Neural cell (in vitro differentiated cells): Measurements from ENCODE around the gene PCSK7. TPM values are rescaled to one million over a fixed set of nuclear protein-coding genes. Genes with fewer than 3 reads are reported as not detected.

Experiments
- H2AFZ ChIP-seq: fragments of 200-600, 300-800 bp; sonication (generic), shearing (Covaris generic); 2 replicates; pipeline ENCODE4 v1.6.0; 2014; ENCODE audit warnings: low read depth, mild to moderate bottlenecking, antibody characterized with exemption, low read length, moderate library complexity
- H3F3A ChIP-seq: fragments of 200-600 bp; shearing (Covaris generic); 2 replicates; pipeline ENCODE4 v1.6.1; 2016; ENCODE audit warnings: mild to moderate bottlenecking, moderate library complexity, mixed read lengths, antibody characterized with exemption, low read length; ENCODE audit not compliant: insufficient read depth, poor library complexity, severe bottlenecking
- H3K27ac ChIP-seq: fragments of 200-600, 300-800 bp; sonication (generic), shearing (Covaris generic); 2 replicates; pipeline ENCODE4 v1.5.1; 2014; ENCODE audit warnings: mild to moderate bottlenecking, low read length, moderate library complexity
- H3K27me3 ChIP-seq: fragments of 300-800, 200-600 bp; sonication (generic), shearing (Covaris generic); 2 replicates; pipeline ENCODE4 v1.6.0; 2014; ENCODE audit warnings: mild to moderate bottlenecking, low read depth, low read length, moderate library complexity; ENCODE audit not compliant: insufficient read depth
- H3K36me3 ChIP-seq: fragments of 300-800, 200-600 bp; sonication (generic), shearing (Covaris generic); 2 replicates; pipeline ENCODE4 v1.5.1; 2014; ENCODE audit warnings: mild to moderate bottlenecking, antibody characterized with exemption, low read length, moderate library complexity; ENCODE audit not compliant: insufficient read depth
- H3K4me2 ChIP-seq: fragments of 300-800, 200-600 bp; sonication (generic), shearing (Covaris generic); 2 replicates; pipeline ENCODE4 v1.6.0; 2014; ENCODE audit warnings: mild to moderate bottlenecking, low read length
- H3K4me3 ChIP-seq: fragments of 300-800, 200-600 bp; sonication (generic), shearing (Covaris generic); 2 replicates; pipeline ENCODE4 v1.5.1; 2014; ENCODE audit warnings: mild to moderate bottlenecking, low read length, moderate library complexity
- H3K79me2 ChIP-seq: fragments of 200-600 bp; shearing (Covaris generic); replicated peaks from 2 replicates; pipeline ENCODE4 v1.6.0; 2014; ENCODE audit warnings: mild to moderate bottlenecking, low read length, moderate library complexity; ENCODE audit not compliant: insufficient read depth
- H3K9ac ChIP-seq: fragments of 300-800, 200-600 bp; sonication (generic), shearing (Covaris generic); 2 replicates; pipeline ENCODE4 v1.6.1; 2016; ENCODE audit warnings: mild to moderate bottlenecking, low read length, mixed read lengths
- H3K9me2 ChIP-seq: fragments of 200-600 bp; shearing (Covaris generic); 2 replicates; pipeline ENCODE4 v1.6.1; 2016; ENCODE audit warnings: mild to moderate bottlenecking, low read length, mixed read lengths; ENCODE audit not compliant: insufficient read depth
- H3K9me3 ChIP-seq: fragments of 200-600, 300-800 bp; sonication (generic), shearing (Covaris generic); 2 replicates; pipeline ENCODE4 v1.6.1; 2016; ENCODE audit warnings: mild to moderate bottlenecking, mixed run types, low read length, moderate library complexity, mixed read lengths
- H4K20me1 ChIP-seq: fragments of 200-600 bp; shearing (Covaris generic); 2 replicates; pipeline ENCODE4 v1.6.1; 2016; ENCODE audit warnings: mild to moderate bottlenecking, mixed run types; ENCODE audit not compliant: insufficient read depth
- EP300 ChIP-seq: fragments of 450-650 bp; conservative IDR thresholded peaks from 2 replicates; pipeline ENCODE4 v1.6.1; 2014; ENCODE audit warnings: antibody characterized with exemption, mild to moderate bottlenecking, moderate library complexity; ENCODE audit not compliant: poor library complexity, severe bottlenecking
- EZH2 ChIP-seq: fragments of 200-600, 300-800 bp; shearing (Covaris generic), sonication (generic); IDR thresholded peaks from 2 replicates; pipeline ENCODE4 v1.6.1; 2014; ENCODE audit warnings: antibody characterized with exemption, low read length, borderline replicate concordance, mild to moderate bottlenecking; ENCODE audit not compliant: insufficient read depth, poor library complexity, severe bottlenecking
- MXI1 ChIP-seq: fragments of 450-650 bp; conservative IDR thresholded peaks from 2 replicates; pipeline ENCODE4 v1.6.1; 2014; ENCODE audit warnings: antibody characterized with exemption, mild to moderate bottlenecking; ENCODE audit not compliant: poor library complexity, severe bottlenecking
- POLR2AphosphoS5 ChIP-seq: IDR thresholded peaks from 2 replicates; pipeline ENCODE4 v1.6.1; 2012
- RAD21 ChIP-seq: fragments of 450-650 bp; conservative IDR thresholded peaks from 2 replicates; pipeline ENCODE4 v1.6.1; 2014; ENCODE audit warnings: antibody characterized with exemption, mild to moderate bottlenecking, moderate library complexity
- SMC3 ChIP-seq: fragments of 450-650 bp; conservative IDR thresholded peaks from 2 replicates; pipeline ENCODE4 v1.6.1; 2014; ENCODE audit warnings: antibody characterized with exemption, mild to moderate bottlenecking, moderate library complexity; ENCODE audit not compliant: poor library complexity
- TAF1 ChIP-seq: IDR thresholded peaks from 2 replicates; pipeline ENCODE4 v1.6.1; 2012; ENCODE audit warnings: low read depth
- polyA plus RNA-seq: library from polyadenylated mRNA; depleted of rRNA; stranded (reverse); fragments of >200 nt; gene quantifications from 2 replicates; pipeline ENCODE4 v1.2.3, GENCODE V29; 2014
- TF ChIP-seq, protein P1 (sequence below): fragments of 450-650 bp; IDR thresholded peaks from 2 replicates; pipeline ENCODE4 v1.5.1; 2014; ENCODE audit warnings: antibody characterized with exemption, mild to moderate bottlenecking, moderate library complexity; ENCODE audit not compliant: poor library complexity, severe bottlenecking
- TF ChIP-seq, protein P2 (sequence below): IDR thresholded peaks from 2 replicates; pipeline ENCODE4 v1.6.1; 2012; ENCODE audit warnings: borderline replicate concordance

The PCSK7 gene
- polyA plus RNA-seq, 1 donor from 2014 or later: 44.4 TPM

DNA sequence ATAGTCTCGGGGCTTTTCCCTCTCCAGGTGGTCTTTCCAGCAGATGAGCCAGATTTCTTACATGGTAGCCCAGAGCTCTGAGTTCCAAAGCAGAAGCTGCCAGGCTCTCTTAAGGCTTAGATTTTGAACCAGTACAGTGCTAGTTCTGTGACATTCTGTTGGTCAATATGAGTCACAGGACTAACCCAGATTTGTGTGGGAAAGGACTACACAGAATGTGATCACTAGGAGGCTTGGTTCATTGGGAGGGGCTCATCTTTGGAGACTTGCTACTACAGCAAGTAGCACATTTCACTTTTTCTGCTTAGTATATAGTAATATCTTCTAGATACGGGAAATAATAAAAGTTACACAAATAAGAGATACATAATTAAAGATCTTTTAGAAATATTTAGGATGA lies 24.7 kb upstream of the PCSK7 start:
- H3K27me3 ChIP-seq: no peaks in the 10 kb centered on the region
- H3K4me3 ChIP-seq: no peak overlapping the region
- H3K4me2 ChIP-seq: no peak overlapping the region
- peaks cover 6% of the 10 kb centered on the region for H3K36me3 ChIP-seq
- no peak overlapping the region for H3K9ac ChIP-seq
- no peaks in the 10 kb centered on the region for H3F3A ChIP-seq
- H2AFZ ChIP-seq: no peak overlapping the region
- H4K20me1 ChIP-seq: no peaks in the 10 kb centered on the region
- no peaks in the 10 kb centered on the region for H3K79me2 ChIP-seq
- H3K9me3 ChIP-seq: no peaks in the 10 kb centered on the region
- no peak for TF ChIP-seq SMC3
- TF ChIP-seq EZH2: no peak
- TF ChIP-seq, protein P1, sequence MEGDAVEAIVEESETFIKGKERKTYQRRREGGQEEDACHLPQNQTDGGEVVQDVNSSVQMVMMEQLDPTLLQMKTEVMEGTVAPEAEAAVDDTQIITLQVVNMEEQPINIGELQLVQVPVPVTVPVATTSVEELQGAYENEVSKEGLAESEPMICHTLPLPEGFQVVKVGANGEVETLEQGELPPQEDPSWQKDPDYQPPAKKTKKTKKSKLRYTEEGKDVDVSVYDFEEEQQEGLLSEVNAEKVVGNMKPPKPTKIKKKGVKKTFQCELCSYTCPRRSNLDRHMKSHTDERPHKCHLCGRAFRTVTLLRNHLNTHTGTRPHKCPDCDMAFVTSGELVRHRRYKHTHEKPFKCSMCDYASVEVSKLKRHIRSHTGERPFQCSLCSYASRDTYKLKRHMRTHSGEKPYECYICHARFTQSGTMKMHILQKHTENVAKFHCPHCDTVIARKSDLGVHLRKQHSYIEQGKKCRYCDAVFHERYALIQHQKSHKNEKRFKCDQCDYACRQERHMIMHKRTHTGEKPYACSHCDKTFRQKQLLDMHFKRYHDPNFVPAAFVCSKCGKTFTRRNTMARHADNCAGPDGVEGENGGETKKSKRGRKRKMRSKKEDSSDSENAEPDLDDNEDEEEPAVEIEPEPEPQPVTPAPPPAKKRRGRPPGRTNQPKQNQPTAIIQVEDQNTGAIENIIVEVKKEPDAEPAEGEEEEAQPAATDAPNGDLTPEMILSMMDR: no peak
- no peak for TF ChIP-seq EP300
- TF ChIP-seq TAF1: no peak
- no peak for TF ChIP-seq POLR2AphosphoS5
- TF ChIP-seq, protein P2, sequence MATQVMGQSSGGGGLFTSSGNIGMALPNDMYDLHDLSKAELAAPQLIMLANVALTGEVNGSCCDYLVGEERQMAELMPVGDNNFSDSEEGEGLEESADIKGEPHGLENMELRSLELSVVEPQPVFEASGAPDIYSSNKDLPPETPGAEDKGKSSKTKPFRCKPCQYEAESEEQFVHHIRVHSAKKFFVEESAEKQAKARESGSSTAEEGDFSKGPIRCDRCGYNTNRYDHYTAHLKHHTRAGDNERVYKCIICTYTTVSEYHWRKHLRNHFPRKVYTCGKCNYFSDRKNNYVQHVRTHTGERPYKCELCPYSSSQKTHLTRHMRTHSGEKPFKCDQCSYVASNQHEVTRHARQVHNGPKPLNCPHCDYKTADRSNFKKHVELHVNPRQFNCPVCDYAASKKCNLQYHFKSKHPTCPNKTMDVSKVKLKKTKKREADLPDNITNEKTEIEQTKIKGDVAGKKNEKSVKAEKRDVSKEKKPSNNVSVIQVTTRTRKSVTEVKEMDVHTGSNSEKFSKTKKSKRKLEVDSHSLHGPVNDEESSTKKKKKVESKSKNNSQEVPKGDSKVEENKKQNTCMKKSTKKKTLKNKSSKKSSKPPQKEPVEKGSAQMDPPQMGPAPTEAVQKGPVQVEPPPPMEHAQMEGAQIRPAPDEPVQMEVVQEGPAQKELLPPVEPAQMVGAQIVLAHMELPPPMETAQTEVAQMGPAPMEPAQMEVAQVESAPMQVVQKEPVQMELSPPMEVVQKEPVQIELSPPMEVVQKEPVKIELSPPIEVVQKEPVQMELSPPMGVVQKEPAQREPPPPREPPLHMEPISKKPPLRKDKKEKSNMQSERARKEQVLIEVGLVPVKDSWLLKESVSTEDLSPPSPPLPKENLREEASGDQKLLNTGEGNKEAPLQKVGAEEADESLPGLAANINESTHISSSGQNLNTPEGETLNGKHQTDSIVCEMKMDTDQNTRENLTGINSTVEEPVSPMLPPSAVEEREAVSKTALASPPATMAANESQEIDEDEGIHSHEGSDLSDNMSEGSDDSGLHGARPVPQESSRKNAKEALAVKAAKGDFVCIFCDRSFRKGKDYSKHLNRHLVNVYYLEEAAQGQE: no peak
- no peak for TF ChIP-seq RAD21
- no peak for TF ChIP-seq MXI1
- H3K27ac ChIP-seq: no peak overlapping the region
- no peaks in the 10 kb centered on the region for H3K9me2 ChIP-seq

DNA sequence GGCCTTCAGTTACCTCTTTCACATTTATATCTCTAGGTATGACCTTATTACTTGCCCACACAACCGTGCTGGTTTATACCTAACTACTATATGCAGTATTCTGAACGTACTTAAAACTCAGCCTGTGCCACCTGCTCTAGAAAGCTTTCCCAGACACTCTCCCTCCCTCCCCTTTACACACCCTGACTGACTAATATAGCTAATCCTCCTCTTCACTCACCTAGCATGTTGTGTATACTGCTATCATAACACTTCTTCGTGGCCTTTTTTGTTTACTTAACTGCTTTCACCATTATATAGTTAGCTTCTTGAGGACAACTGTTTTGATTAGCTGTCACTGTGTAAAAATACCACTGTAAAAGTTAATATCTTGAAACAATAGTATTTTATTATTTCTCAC lies 24.1 kb upstream of the PCSK7 start:
- Histone ChIP-seq H3K9ac (no peak overlapping the region), H3F3A (no peaks in the 10 kb centered on the region), H3K9me2 (no peaks in the 10 kb centered on the region), H2AFZ (no peak overlapping the region), H3K27ac (no peak overlapping the region), H4K20me1 (no peaks in the 10 kb centered on the region), H3K4me2 (no peak overlapping the region), H3K36me3 (peaks cover 6% of the 10 kb centered on the region), H3K79me2 (no peaks in the 10 kb centered on the region), H3K4me3 (no peak overlapping the region), H3K9me3 (no peaks in the 10 kb centered on the region), H3K27me3 (no peaks in the 10 kb centered on the region)
- TF ChIP-seq POLR2AphosphoS5 (no peak), TAF1 (no peak), RAD21 (no peak), MXI1 (no peak), EZH2 (no peak), EP300 (no peak), SMC3 (no peak)
- TF ChIP-seq, protein P1: no peak
- TF ChIP-seq, protein P2: no peak
